Measurements from ENCODE around the gene JAG1. TPM values are rescaled to one million over a fixed set of nuclear protein-coding genes. Genes with fewer than 3 reads are reported as not detected.

JAG1 gene
- total and polyA plus RNA-seq, 4 experiments from 2014 or later: 0.04 to 1.9 (median 0.45) TPM

DNA sequence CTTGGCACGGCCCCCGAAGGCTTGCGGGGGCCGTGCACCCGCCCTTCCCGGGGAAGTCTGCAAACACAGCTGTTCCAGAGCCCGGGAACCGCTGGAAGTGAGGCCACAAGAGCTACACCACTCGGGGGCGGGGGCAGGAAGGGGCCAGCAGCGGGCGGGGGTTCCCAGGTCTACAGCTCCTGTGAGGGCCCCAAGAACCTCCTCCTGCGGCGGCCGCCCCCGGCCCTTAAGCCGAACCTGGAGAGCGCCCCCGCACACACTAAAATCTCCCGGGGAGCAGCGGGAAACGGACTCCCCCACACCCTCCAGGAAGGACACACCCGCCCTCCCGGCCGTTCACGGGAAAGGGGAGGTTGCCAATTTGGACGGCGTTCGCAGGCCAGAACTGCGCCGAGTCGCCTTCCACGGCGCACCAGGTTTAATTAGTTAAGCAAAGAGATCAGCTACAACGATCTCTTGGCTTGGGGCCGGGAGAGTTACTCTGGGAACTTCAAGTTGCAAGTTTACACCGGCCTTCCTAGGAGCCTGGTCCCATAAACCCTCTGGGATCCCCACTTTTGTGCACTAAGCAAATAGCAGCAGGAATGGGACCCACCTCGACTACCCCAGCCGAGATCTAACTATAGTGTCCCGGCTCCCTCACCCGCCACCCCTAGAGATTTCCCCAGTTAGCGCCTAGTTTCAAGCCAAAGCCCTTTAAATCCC lies 1.7 kb downstream of the JAG1 start:
- peak overlapping the region; percentile 77 to 85 (median 82) for H3K4me3 Mint-ChIP-seq
- peaks cover 17% of the 10 kb centered on the region for H3K4me1 ChIP-seq (ENCODE audit: insufficient read depth, low read length)
- peaks cover 37 to 52% of the 10 kb centered on the region in 2 donors for H3K27me3 Mint-ChIP-seq
- ChIA-PET POLR2A (ENCODE audit: partially characterized antibody) (no interaction called here), CTCF (ENCODE audit: partially characterized antibody) (no interaction called here)
- H3K9me3 ChIP-seq (ENCODE audit: control insufficient read depth in 1 of 2, low read length in 2 of 2): no peaks in the 10 kb centered on the region
- peaks cover 4 to 35% (median 21%) of the 10 kb centered on the region in 4 donors for H3K4me1 Mint-ChIP-seq
- H3K4me3 ChIP-seq (ENCODE audit: low read length in 2 of 2): peak overlapping the region; percentile 36 to 38
- no peak overlapping the region for H3K27ac ChIP-seq (ENCODE audit: low read depth, low read length)
- intact Hi-C loops (cut with micrococcal nuclease): no loop called here
- DNase-seq: no peak
- H3K36me3 Mint-ChIP-seq: no peaks in the 10 kb centered on the region
- H3K27ac Mint-ChIP-seq: peak overlapping the region in 2 of 7 donors; percentile 48 to 66
- no peaks in the 10 kb centered on the region for H3K36me3 ChIP-seq (ENCODE audit: insufficient read depth, low read length)
- H3K9me3 Mint-ChIP-seq: peaks cover 0 to 2% (median 0%) of the 10 kb centered on the region in 8 donors
- H3K27me3 ChIP-seq (ENCODE audit: insufficient read depth, low read length): peaks cover 11% of the 10 kb centered on the region

DNA sequence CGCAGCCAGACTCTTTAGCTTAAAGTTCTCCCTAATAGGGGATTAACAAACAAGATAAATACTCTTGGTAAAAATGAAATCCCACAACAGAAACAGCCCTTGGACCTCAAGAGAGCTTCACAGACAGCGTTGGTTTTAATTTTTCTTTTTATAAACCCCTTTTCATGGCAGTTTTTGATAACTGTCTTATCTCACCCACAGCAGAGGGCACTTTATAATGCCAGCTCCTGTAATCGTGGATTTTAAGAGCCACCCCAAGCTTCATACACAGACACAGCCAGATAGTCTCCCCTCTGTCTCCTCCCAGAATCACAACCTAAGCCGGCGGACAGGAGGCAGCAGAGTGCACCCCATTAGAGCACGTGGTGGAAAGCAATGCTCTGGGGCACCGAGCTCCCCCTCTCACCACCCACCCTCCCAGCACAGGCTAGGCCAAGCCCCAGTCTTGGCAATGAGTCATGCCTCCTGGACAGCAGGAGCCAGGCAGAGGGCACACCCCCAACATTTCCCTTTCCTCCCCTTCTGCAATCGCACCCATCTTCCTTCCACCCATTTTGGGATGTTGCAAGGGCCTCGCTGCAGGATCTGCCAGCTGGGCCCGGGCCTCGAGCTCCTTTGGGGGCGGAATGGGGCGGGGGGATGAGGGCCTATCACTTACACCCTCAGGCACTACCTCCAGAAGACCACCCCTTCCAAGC lies 2.4 kb downstream of the JAG1 start:
- H3K4me3 ChIP-seq (ENCODE audit: low read length in 2 of 2): no peak overlapping the region
- ChIA-PET CTCF (ENCODE audit: partially characterized antibody) (no interaction called here), POLR2A (ENCODE audit: partially characterized antibody) (no interaction called here)
- H3K4me3 Mint-ChIP-seq: peak overlapping the region; percentile 46 to 76 (median 64)
- H3K27me3 ChIP-seq (ENCODE audit: insufficient read depth, low read length): peaks cover 8% of the 10 kb centered on the region
- H3K27ac ChIP-seq (ENCODE audit: low read depth, low read length): no peak overlapping the region
- H3K9me3 Mint-ChIP-seq: peaks cover 0 to 2% (median 0%) of the 10 kb centered on the region in 8 donors
- peaks cover 4 to 35% (median 21%) of the 10 kb centered on the region in 4 donors for H3K4me1 Mint-ChIP-seq
- H3K9me3 ChIP-seq (ENCODE audit: control insufficient read depth in 1 of 2, low read length in 2 of 2): no peaks in the 10 kb centered on the region
- DNase-seq: peak in 2 of 5 donors; percentile 23 to 52
- peaks cover 31 to 46% of the 10 kb centered on the region in 2 donors for H3K27me3 Mint-ChIP-seq
- intact Hi-C loops (cut with micrococcal nuclease): no loop called here
- peaks cover 17% of the 10 kb centered on the region for H3K4me1 ChIP-seq (ENCODE audit: insufficient read depth, low read length)
- no peaks in the 10 kb centered on the region for H3K36me3 ChIP-seq (ENCODE audit: insufficient read depth, low read length)
- peak overlapping the region in 2 of 7 donors; percentile 40 to 58 for H3K27ac Mint-ChIP-seq
- no peaks in the 10 kb centered on the region for H3K36me3 Mint-ChIP-seq

DNA sequence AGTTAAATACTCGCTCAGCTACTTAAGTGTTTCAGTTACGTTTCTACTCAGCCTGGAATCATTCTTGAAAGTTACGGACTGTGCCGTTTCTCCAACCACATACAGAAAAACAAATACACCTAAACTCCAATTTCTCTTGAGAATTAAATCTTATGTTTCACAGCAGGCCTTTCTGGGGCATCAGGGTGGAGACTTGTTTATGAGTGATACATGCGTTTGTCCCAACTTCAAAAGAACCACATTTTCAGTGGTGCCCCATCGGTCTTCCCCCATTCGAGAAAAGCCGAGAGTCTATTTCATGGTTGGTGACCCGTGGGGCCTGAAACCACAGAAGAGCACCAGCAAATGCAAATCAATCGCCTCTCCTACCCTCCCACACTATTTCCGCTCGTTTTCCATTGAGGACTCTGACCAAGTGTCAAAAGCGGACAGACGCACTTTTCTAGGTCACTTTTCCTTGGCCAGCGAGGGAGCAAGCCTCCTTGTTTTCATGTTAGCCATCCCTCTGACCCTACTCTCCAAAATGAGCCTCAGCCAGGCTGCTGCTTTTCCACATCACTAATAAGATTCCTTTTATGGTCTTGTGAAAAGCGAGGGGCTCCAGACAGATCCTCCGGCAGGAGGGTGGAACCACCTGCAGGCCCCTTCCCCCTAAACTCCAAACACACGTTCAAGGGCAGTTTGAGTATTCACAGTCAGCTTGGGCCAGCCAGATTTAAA lies 3.1 kb downstream of the JAG1 start:
- POLR2A ChIA-PET (ENCODE audit: partially characterized antibody): no interaction called here
- CTCF ChIA-PET (ENCODE audit: partially characterized antibody): no interaction called here

DNA sequence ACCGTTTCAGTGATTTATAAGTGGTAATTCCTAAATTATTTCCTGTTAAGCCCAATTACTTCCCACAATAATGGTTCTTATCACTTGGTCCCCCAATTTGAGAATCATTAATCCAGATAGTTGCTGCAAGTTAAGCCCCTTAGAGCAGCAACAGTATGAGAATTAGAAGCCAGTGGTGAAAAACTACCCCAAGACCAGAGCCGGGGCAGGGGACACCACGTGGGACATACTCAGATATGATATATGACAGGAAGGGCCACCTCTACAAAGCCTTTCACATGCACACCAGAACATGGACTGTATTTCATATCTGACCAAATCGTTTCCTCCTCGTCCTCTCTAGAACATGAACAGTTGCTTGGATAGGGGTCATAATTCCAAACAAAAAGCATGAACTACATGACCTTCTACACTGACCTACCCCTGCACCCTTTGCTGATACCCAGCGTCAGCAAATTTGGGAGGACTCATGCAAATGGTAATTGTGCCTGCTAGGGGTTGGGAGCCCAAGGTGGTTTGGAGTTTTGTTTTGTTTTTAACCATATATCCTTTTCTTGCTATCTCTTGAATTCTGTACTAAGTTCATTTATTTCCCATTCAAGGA lies 3.9 kb downstream of the JAG1 start:
- no peak for DNase-seq
- Histone ChIP-seq H3K4me1 (ENCODE audit: insufficient read depth, low read length) (peaks cover 15% of the 10 kb centered on the region), H3K27ac (ENCODE audit: low read depth, low read length) (no peak overlapping the region), H3K9me3 (ENCODE audit: control insufficient read depth in 1 of 2, low read length in 2 of 2) (no peaks in the 10 kb centered on the region), H3K27me3 (ENCODE audit: insufficient read depth, low read length) (peaks cover 2% of the 10 kb centered on the region), H3K36me3 (ENCODE audit: insufficient read depth, low read length) (no peaks in the 10 kb centered on the region), H3K4me3 (ENCODE audit: low read length in 2 of 2) (no peak overlapping the region)
- intact Hi-C loops (cut with micrococcal nuclease): no loop called here
- POLR2A ChIA-PET (ENCODE audit: partially characterized antibody): no interaction called here
- Mint-ChIP-seq H3K36me3 (no peaks in the 10 kb centered on the region), H3K9me3 (no peaks in the 10 kb centered on the region), H3K4me1 (peaks cover 2 to 32% (median 17%) of the 10 kb centered on the region in 4 donors), H3K27ac (no peak overlapping the region), H3K4me3 (peak overlapping the region in 2 of 8 donors; percentile 46 to 71), H3K27me3 (peaks cover 25 to 38% of the 10 kb centered on the region in 2 donors)
- CTCF ChIA-PET (ENCODE audit: partially characterized antibody): no interaction called here

More for the DNA sequence above, 3.1 kb downstream of the JAG1 start:
- Histone ChIP-seq H3K36me3 (ENCODE audit: insufficient read depth, low read length) (no peaks in the 10 kb centered on the region), H3K4me3 (ENCODE audit: low read length in 2 of 2) (no peak overlapping the region), H3K27ac (ENCODE audit: low read depth, low read length) (no peak overlapping the region), H3K27me3 (ENCODE audit: insufficient read depth, low read length) (peaks cover 7% of the 10 kb centered on the region), H3K4me1 (ENCODE audit: insufficient read depth, low read length) (peaks cover 17% of the 10 kb centered on the region), H3K9me3 (ENCODE audit: control insufficient read depth in 1 of 2, low read length in 2 of 2) (no peaks in the 10 kb centered on the region)
- intact Hi-C loops (cut with micrococcal nuclease): no loop called here
- no peak for DNase-seq
- Mint-ChIP-seq H3K27me3 (peaks cover 31 to 43% of the 10 kb centered on the region in 2 donors), H3K4me1 (peaks cover 4 to 35% (median 21%) of the 10 kb centered on the region in 4 donors), H3K9me3 (peaks cover 0 to 2% (median 0%) of the 10 kb centered on the region in 8 donors), H3K27ac (peak overlapping the region in 2 of 7 donors; percentile 24 to 53), H3K4me3 (peak overlapping the region in 6 of 8 donors; percentile 46 to 73 (median 61)), H3K36me3 (no peaks in the 10 kb centered on the region)

DNA sequence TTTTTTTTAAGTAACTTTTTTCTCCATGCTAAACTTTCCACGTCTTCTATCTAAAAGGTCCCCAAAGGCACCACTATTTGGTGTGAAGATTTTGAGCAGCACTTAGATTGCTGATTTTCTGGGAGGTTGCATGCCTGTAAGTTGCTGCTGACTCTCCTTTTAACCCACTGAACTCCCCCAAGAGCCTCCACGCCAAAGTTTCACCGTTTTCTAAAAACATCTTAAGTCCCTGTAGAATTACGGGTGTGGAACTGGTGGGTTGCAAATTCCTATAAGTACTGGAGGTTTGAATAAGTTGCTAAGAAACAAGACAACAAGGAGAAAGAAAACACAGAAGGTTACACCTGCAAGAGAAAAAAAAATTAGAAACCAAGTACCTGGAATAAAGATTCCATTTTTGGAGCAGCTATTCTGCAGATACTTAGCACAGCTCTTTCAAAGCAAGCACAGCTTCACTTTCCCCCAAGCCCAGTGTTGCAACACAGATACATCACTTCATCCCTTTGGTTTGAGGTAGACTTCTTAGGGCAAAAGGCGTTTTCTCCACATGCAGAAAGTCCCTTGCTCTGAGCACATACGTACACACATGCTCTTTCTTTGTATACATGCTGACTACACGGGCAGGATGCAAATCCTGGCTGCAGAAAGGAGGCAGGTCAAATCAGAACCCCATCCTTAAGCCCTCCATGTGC lies 5.0 kb downstream of the JAG1 start:
- intact Hi-C loops (cut with micrococcal nuclease): no loop called here
- Histone ChIP-seq H3K4me1 (ENCODE audit: insufficient read depth, low read length) (peaks cover 9% of the 10 kb centered on the region), H3K27ac (ENCODE audit: low read depth, low read length) (no peak overlapping the region), H3K27me3 (ENCODE audit: insufficient read depth, low read length) (no peaks in the 10 kb centered on the region), H3K9me3 (ENCODE audit: control insufficient read depth in 1 of 2, low read length in 2 of 2) (no peaks in the 10 kb centered on the region), H3K4me3 (ENCODE audit: low read length in 2 of 2) (no peak overlapping the region), H3K36me3 (ENCODE audit: insufficient read depth, low read length) (no peaks in the 10 kb centered on the region)
- POLR2A ChIA-PET (ENCODE audit: partially characterized antibody): no interaction called here
- Mint-ChIP-seq H3K36me3 (no peaks in the 10 kb centered on the region), H3K27ac (no peak overlapping the region), H3K4me1 (peaks cover 2 to 28% (median 17%) of the 10 kb centered on the region in 4 donors), H3K4me3 (no peak overlapping the region), H3K27me3 (peaks cover 29 to 38% of the 10 kb centered on the region in 2 donors), H3K9me3 (no peaks in the 10 kb centered on the region)
- CTCF ChIA-PET (ENCODE audit: partially characterized antibody): no interaction called here
- DNase-seq: no peak

DNA sequence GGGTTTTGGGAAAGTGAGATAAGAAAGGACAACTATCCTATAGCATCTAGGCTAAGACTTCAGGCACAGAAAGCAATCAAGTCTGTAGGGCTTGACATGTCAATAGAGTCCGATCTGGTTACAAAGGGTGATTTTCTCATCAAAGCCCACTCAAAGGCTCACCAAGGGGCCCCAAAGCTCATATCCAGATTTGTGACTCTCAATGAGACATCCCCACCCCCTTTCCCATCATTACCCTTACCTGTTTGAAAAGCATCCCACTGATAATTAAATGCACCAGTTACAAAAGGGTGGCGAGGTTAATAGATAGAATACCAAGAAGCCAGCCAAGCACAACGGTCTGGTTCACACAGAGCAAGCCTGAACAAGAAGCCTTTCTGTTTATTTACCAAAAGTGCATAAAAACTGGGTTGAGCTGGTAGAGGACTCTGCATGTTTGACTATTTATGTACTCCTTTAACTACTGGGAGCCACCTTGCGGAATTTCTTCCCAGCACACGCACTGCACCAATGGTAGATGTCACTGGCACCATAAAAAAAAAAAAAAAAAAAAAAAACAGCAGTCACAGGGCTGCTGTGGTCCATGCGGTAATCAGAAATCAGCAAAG lies 6.1 kb downstream of the JAG1 start:
- peaks cover 30 to 39% of the 10 kb centered on the region in 2 donors for H3K27me3 Mint-ChIP-seq
- H3K4me1 Mint-ChIP-seq: peaks cover 2 to 23% (median 14%) of the 10 kb centered on the region in 4 donors
- Histone ChIP-seq H3K27ac (ENCODE audit: low read depth, low read length) (no peak overlapping the region), H3K9me3 (ENCODE audit: control insufficient read depth in 1 of 2, low read length in 2 of 2) (no peaks in the 10 kb centered on the region), H3K27me3 (ENCODE audit: insufficient read depth, low read length) (no peaks in the 10 kb centered on the region), H3K36me3 (ENCODE audit: insufficient read depth, low read length) (no peaks in the 10 kb centered on the region), H3K4me3 (ENCODE audit: low read length in 2 of 2) (no peak overlapping the region), H3K4me1 (ENCODE audit: insufficient read depth, low read length) (peaks cover 6% of the 10 kb centered on the region)
- intact Hi-C loops (cut with micrococcal nuclease): no loop called here
- ChIA-PET CTCF (ENCODE audit: partially characterized antibody) (no interaction called here), POLR2A (ENCODE audit: partially characterized antibody) (no interaction called here)
- H3K4me3 Mint-ChIP-seq: no peak overlapping the region
- H3K27ac Mint-ChIP-seq: no peak overlapping the region
- no peaks in the 10 kb centered on the region for H3K9me3 Mint-ChIP-seq
- H3K36me3 Mint-ChIP-seq: no peaks in the 10 kb centered on the region
- DNase-seq: no peak
